ENCODE measurements around the gene CFAP126. TPM values are rescaled to one million over a fixed set of nuclear protein-coding genes. Genes with fewer than 3 reads are reported as not detected.

Gene CFAP126
- total and polyA plus RNA-seq, 12 donors, result 0.28 to 0.29 TPM; not detected in 10

GRCh38 chr1:161342821-161343220 is 24.9 kb downstream of the CFAP126 start:
- DNase-seq, result no peak
- Histone ChIP-seq H3K27ac (no peak overlapping the region), H3K27me3 (no peaks in the 10 kb centered on the region), H3K36me3 (replicated peaks in 1 of 2) (peaks cover 0 to 27% of the 10 kb centered on the region in 2 donors), H3K4me1 (replicated peaks in 1 of 2) (peaks cover 0 to 7% of the 10 kb centered on the region in 2 donors), H3K9me3 (replicated peaks in 1 of 3) (no peaks in the 10 kb centered on the region), H3K4me3 (no peak overlapping the region)
- WGBS, 4 donors, result 89 to 97% (median 94%) methylated on average over 5 of the region's 5 CpGs
- TF ChIP-seq CTCF (IDR thresholded peaks at IDR 0.05) (no peak), POLR2A (IDR thresholded peaks at IDR 0.05) (no peak)
- intact Hi-C loops (cut with DNase I), result no loop called here

- H3K36me3 ChIP-seq (replicated peaks in 1 of 2), result peaks cover 0 to 34% of the 10 kb centered on the region in 2 donors
These were observed 25.5 kb downstream of the CFAP126 start for GRCh38 chr1:161342177-161342576.

GRCh38 chr1:161335796-161336195 is 31.9 kb downstream of the CFAP126 start:
- intact Hi-C loops (cut with DNase I), result no loop called here
- Histone ChIP-seq H3K27me3 (no peaks in the 10 kb centered on the region), H3K36me3 (replicated peaks in 1 of 2) (peaks cover 0 to 71% of the 10 kb centered on the region in 2 donors), H3K4me1 (replicated peaks in 1 of 2) (peaks cover 0 to 13% of the 10 kb centered on the region in 2 donors), H3K4me3 (no peak overlapping the region), H3K9me3 (replicated peaks in 1 of 3) (no peaks in the 10 kb centered on the region), H3K27ac (no peak overlapping the region)
- TF ChIP-seq CTCF (IDR thresholded peaks at IDR 0.05), result no peak
- TF ChIP-seq POLR2A (IDR thresholded peaks at IDR 0.05), result no peak
- no peak for DNase-seq
- 85 to 93% (median 88%) methylated on average over 3 of the region's 3 CpGs for WGBS, 4 donors

More at GRCh38 chr1:161342177-161342576, 25.5 kb downstream of the CFAP126 start:
- no peak for TF ChIP-seq CTCF (IDR thresholded peaks at IDR 0.05)
- TF ChIP-seq POLR2A (IDR thresholded peaks at IDR 0.05), result no peak
- 91 to 100% (median 96%) methylated on average over 2 of the region's 2 CpGs for WGBS, 4 donors
- H3K27ac ChIP-seq, result no peak overlapping the region
- H3K27me3 ChIP-seq, result no peaks in the 10 kb centered on the region
- no peaks in the 10 kb centered on the region for H3K9me3 ChIP-seq (replicated peaks in 1 of 3)
- H3K4me3 ChIP-seq, result no peak overlapping the region
- H3K4me1 ChIP-seq (replicated peaks in 1 of 2), result peaks cover 0 to 13% of the 10 kb centered on the region in 2 donors
- no peak for DNase-seq
- intact Hi-C loops (cut with DNase I), result no loop called here

- no peak for DNase-seq
- no peaks in the 10 kb centered on the region for H3K9me3 ChIP-seq (replicated peaks in 1 of 3)
- TF ChIP-seq CTCF (IDR thresholded peaks at IDR 0.05) (no peak), POLR2A (IDR thresholded peaks at IDR 0.05) (no peak)
- WGBS, 4 donors, result 92 to 96% (median 95%) methylated on average over 9 of the region's 9 CpGs
- H3K36me3 ChIP-seq (replicated peaks in 1 of 2), result peaks cover 0 to 91% of the 10 kb centered on the region in 2 donors
- no peak overlapping the region for H3K27ac ChIP-seq
- H3K4me1 ChIP-seq (replicated peaks in 1 of 2), result peaks cover 0 to 10% of the 10 kb centered on the region in 2 donors
- no peaks in the 10 kb centered on the region for H3K27me3 ChIP-seq
- intact Hi-C loops (cut with DNase I), result no loop called here
- no peak overlapping the region for H3K4me3 ChIP-seq
These were observed 34.5 kb downstream of the CFAP126 start for GRCh38 chr1:161333166-161333565.
